ENCODE measurements around the gene CCDC6. TPM values are rescaled to one million over a fixed set of nuclear protein-coding genes. Genes with fewer than 3 reads are reported as not detected.
"Not testable (repeated sequence)": the region's sequence is repeated elsewhere in the genome, so short reads cannot be mapped to it uniquely, and the experiment has no call there.

CCDC6 gene
- total RNA-seq, 2 donors from 2014 or later: 65.8 to 91.0 TPM

DNA sequence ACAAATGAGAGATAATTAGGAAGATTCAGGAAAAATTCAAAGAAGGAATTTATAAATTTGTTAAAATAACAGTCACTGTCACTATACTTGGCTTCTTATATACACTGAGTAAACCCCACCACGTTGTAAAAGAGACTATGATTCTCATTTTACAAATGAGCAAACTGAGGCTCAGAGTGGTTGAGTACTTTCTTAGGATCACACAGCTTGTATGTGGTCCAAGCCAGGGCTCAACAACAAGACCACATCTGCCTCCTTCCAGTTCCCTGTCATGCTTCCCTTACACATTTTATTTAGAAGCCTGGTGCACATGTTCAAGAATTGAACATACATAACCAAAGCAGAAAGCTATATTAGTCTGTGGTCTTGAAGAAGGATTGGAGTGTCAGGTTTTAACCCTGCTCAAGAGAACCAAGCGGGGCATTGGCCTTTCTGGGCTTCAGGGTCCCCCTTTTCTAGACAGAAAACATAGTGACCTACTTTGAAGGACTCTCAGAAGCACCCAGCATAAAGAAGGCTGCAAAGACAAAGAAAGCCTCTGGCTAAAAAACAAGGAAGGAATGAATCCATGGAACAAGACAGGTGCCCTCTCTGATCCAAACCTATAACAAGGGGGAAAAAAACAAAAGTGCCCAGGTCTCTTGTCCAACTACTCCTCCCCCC lies 153.9 kb downstream of the CCDC6 start:
- TF ChIP-seq, protein P1, sequence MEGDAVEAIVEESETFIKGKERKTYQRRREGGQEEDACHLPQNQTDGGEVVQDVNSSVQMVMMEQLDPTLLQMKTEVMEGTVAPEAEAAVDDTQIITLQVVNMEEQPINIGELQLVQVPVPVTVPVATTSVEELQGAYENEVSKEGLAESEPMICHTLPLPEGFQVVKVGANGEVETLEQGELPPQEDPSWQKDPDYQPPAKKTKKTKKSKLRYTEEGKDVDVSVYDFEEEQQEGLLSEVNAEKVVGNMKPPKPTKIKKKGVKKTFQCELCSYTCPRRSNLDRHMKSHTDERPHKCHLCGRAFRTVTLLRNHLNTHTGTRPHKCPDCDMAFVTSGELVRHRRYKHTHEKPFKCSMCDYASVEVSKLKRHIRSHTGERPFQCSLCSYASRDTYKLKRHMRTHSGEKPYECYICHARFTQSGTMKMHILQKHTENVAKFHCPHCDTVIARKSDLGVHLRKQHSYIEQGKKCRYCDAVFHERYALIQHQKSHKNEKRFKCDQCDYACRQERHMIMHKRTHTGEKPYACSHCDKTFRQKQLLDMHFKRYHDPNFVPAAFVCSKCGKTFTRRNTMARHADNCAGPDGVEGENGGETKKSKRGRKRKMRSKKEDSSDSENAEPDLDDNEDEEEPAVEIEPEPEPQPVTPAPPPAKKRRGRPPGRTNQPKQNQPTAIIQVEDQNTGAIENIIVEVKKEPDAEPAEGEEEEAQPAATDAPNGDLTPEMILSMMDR (IDR thresholded peaks at IDR 0.05): no peak
- Histone ChIP-seq H3K36me3 (no peaks in the 10 kb centered on the region), H3K9ac (ENCODE audit: low read depth in 2 of 2, low read length in 2 of 2) (no peak overlapping the region), H3K4me3 (no peak overlapping the region), H3K27ac (no peak overlapping the region), H3K27me3 (no peaks in the 10 kb centered on the region), H3K9me3 (no peaks in the 10 kb centered on the region), H3K4me1 (no peaks in the 10 kb centered on the region)
- intact Hi-C loops (cut with DNase I): no loop called here
- DNase-seq: no peak

DNA sequence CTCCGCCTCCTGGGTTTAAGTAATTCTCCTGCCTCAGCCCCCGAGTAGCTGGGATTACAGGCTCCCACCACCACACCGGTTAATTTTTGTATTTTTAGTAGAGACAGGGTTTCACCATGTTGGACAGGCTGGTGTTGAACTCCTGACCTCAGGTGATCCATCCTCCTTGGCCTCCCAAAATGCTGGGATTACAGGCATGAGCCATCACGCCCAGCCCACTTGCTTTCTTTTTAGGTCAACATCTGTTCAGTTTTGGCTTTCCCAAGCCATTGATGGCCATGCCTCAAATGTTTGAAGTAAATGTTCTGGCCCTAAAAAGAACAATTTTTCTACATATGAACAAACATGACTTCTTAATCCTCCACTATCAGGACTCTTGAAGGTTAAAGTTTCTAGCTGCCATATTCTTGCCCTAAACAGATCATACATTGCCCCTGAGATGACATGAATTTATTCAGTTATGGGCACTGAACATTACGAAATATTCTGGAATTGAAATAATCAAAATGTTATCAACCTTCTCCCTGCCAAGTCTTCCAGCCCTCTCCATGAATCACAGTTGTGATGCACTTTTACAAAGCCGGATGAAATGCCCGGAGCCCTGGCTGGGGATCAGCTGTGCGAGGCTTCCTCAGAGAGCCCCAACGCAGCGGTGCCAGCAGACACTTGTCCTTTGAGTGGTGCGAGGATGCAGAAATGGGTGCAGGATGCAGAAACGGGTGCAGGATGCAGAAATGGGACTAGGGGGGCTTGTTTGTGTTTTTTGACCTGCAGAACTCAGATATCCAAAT lies 156.0 kb downstream of the CCDC6 start:
- Histone ChIP-seq H3K27ac (no peak overlapping the region), H3K4me3 (no peak overlapping the region), H3K9ac (ENCODE audit: low read depth in 2 of 2, low read length in 2 of 2) (no peak overlapping the region), H3K36me3 (no peaks in the 10 kb centered on the region), H3K9me3 (no peaks in the 10 kb centered on the region), H3K27me3 (no peaks in the 10 kb centered on the region), H3K4me1 (no peaks in the 10 kb centered on the region)
- TF ChIP-seq, protein P1 (IDR thresholded peaks at IDR 0.05): no peak
- no peak for DNase-seq
- intact Hi-C loops (cut with DNase I): no loop called here

DNA sequence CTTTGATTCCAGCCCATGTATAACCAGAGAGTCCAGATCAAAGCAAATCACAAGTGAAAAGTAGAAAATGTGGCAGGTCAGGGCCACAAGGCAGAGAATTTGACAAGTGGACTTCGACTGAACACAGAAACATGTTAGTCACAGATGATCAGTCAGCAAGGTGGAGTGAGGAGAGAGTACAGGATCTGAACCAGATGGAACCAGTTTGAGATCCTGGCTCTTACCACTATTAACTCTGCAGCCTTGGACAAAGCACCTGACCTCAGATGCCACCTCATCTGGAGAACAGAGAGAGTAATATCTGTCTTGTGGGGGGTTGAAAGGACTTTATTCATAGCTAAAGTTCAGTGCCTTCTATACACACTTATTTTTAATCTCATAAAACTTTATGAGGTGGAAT lies 157.5 kb downstream of the CCDC6 start:
- no peak overlapping the region for H3K27ac ChIP-seq
- no peaks in the 10 kb centered on the region for H3K36me3 ChIP-seq
- no peaks in the 10 kb centered on the region for H3K9me3 ChIP-seq
- H3K9ac ChIP-seq (ENCODE audit: low read depth in 2 of 2, low read length in 2 of 2): no peak overlapping the region
- DNase-seq: peak; percentile 37
- H3K4me3 ChIP-seq: no peak overlapping the region
- no peaks in the 10 kb centered on the region for H3K4me1 ChIP-seq
- intact Hi-C loops (cut with DNase I): no loop called here
- H3K27me3 ChIP-seq: no peaks in the 10 kb centered on the region
- TF ChIP-seq, protein P1 (IDR thresholded peaks at IDR 0.05): no peak

DNA sequence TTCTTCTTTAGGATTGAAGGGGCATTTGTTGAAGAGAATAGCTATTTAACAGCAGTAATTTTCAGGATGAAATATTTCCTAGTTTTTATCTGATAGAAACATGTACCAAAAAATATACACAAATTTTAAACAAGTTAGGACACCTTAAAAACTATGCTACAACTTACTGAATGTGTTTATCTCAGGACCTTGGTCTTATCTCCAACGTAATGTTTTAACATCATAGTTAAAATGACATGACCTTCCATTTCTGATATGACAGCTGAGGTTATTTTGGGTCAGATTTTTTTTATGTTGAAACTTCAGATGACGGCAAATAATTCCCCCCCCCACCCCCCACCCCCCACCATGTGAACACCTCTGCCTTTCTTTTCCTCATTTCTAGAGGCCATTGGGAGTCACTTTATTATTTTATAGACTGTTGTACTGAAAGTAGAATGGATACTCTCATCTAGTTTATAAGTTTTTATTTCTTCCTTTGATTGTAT lies 161.1 kb downstream of the CCDC6 start:
- Histone ChIP-seq H3K4me3 (no peak overlapping the region), H3K36me3 (no peaks in the 10 kb centered on the region), H3K9ac (ENCODE audit: low read depth in 2 of 2, low read length in 2 of 2) (no peak overlapping the region), H3K9me3 (no peaks in the 10 kb centered on the region), H3K27me3 (no peaks in the 10 kb centered on the region), H3K4me1 (no peaks in the 10 kb centered on the region), H3K27ac (no peak overlapping the region)
- intact Hi-C loops (cut with DNase I): no loop called here
- TF ChIP-seq, protein P1 (IDR thresholded peaks at IDR 0.05): no peak
- DNase-seq: no peak

DNA sequence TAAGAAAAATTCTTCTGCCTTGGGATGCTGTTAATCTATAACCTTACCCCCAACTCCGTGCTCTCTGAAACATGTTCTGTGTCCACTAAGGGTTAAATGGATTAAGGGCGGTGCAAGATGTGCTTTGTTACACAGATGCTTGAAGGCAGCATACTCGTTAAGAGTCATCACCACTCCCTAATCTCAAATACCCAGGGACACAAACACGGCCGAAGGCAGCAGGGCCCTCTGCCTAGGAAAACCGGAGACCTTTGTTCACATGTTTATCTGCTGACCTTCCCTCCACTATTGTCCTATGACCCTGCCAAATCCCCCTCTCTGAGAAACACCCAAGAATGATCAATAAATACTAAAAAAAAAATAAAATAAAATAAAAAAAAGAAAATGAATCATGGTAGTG lies 161.6 kb downstream of the CCDC6 start:
- H3K27me3 ChIP-seq; H3K9ac ChIP-seq (ENCODE audit: low read depth in 2 of 2, low read length in 2 of 2); H3K27ac ChIP-seq; H3K9me3 ChIP-seq; intact Hi-C loops (cut with DNase I); H3K4me1 ChIP-seq; H3K4me3 ChIP-seq; DNase-seq; H3K36me3 ChIP-seq: not testable (repeated sequence)

DNA sequence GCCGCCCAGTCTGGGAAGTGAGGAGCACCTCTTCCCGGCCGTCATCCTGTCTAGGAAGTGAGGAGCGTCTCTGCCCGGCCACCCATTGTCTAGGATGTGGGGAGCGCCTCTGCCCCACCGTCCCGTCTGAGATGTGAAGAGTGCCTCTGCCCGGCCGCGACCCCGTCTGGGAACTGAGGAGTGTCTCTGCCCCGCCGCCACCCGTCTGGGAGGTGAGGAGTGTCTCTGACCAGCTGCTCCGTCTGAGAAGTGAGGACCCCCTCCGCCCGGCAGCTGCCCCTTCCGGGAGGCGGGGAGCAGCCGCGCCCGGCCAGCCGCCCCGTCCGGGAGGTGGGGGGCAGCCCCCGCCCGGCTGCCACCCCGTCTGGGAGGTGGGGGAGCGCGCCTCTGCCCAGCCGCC lies 162.2 kb downstream of the CCDC6 start:
- H3K4me3 ChIP-seq; DNase-seq; H3K9ac ChIP-seq (ENCODE audit: low read depth in 2 of 2, low read length in 2 of 2); H3K4me1 ChIP-seq; H3K9me3 ChIP-seq; H3K27me3 ChIP-seq; H3K27ac ChIP-seq; H3K36me3 ChIP-seq; intact Hi-C loops (cut with DNase I): not testable (repeated sequence)

All from colonic mucosa (tissue), 4 donors.